ENCODE results near the gene SNRPB. TPM values are rescaled to one million over a fixed set of nuclear protein-coding genes. Genes with fewer than 3 reads are reported as not detected.

Gene SNRPB
- polyA plus RNA-seq, 2 of the 4 experiments (the other 2 are of a cell fraction) = 557 to 676 TPM

- Histone ChIP-seq H3K4me2 (no peak overlapping the region), H3K9me3 (no peaks in the 10 kb centered on the region), H3K27ac (no peak overlapping the region), H3K4me1 (no peaks in the 10 kb centered on the region), H3K4me3 (no peak overlapping the region)
- ChIA-PET POLR2A (no interaction called here), CTCF (no interaction called here)
- no peak for DNase-seq (ENCODE audit: low read depth in 1 of 2, low spot score in 1 of 2)
- 97% methylated on average over 12 of the region's 12 CpGs for WGBS (ENCODE audit: missing lambda C conversion rate)
- no peak for ATAC-seq
- no peak for FAIRE-seq
- TF ChIP-seq JUNB (IDR thresholded peaks at IDR 0.05) (no peak), ZSCAN20 (CRISPR knock-in tag; IDR thresholded peaks at IDR 0.05) (no peak), SREBF2 (IDR thresholded peaks at IDR 0.05) (no peak), CBX8 (IDR thresholded peaks at IDR 0.05) (no peak), TP53 (CRISPR knock-in tag; IDR thresholded peaks at IDR 0.05) (no peak), PBX3 (IDR thresholded peaks at IDR 0.05) (no peak), ZNF302 (CRISPR knock-in tag; IDR thresholded peaks at IDR 0.05) (no peak), RNF2 (IDR thresholded peaks at IDR 0.05; ENCODE audit: borderline replicate concordance, low read depth) (no peak), RFX5 (IDR thresholded peaks at IDR 0.05) (no peak), E2F6 (IDR thresholded peaks at IDR 0.05; ENCODE audit: borderline replicate concordance, low read depth) (no peak), HOXB5 (CRISPR knock-in tag; IDR thresholded peaks at IDR 0.05) (no peak), POLR2AphosphoS2 (conservative IDR thresholded peaks at IDR 0.05; ENCODE audit: low read length) (no peak), RCOR1 (IDR thresholded peaks at IDR 0.05; ENCODE audit: low read depth, low read length) (no peak)
- TF ChIP-seq, protein P1, sequence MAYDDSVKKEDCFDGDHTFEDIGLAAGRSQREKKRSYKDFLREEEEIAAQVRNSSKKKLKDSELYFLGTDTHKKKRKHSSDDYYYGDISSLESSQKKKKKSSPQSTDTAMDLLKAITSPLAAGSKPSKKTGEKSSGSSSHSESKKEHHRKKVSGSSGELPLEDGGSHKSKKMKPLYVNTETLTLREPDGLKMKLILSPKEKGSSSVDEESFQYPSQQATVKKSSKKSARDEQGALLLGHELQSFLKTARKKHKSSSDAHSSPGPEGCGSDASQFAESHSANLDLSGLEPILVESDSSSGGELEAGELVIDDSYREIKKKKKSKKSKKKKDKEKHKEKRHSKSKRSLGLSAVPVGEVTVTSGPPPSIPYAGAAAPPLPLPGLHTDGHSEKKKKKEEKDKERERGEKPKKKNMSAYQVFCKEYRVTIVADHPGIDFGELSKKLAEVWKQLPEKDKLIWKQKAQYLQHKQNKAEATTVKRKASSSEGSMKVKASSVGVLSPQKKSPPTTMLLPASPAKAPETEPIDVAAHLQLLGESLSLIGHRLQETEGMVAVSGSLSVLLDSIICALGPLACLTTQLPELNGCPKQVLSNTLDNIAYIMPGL (CRISPR knock-in tag; IDR thresholded peaks at IDR 0.05; ENCODE audit: borderline replicate concordance) = no peak
Measured at GRCh38 chr20:2483504-2483903, 12.9 kb upstream of the SNRPB start.

- 97% methylated on average over 2 of the region's 2 CpGs for WGBS (ENCODE audit: missing lambda C conversion rate)
- Histone ChIP-seq H3K4me1 (no peaks in the 10 kb centered on the region), H3K9me3 (no peaks in the 10 kb centered on the region), H3K4me2 (no peak overlapping the region), H3K27ac (no peak overlapping the region), H3K4me3 (no peak overlapping the region)
- FAIRE-seq = no peak
- ChIA-PET POLR2A (interaction anchor here (2.6 kb wide), 1 partner anchor 10 kb away, joined by 12 read pairs; the partner anchor contains the start of gene SNRPB), CTCF (interaction anchor here (1.2 to 2.0 kb wide), 3 partner anchors 9 to 20 kb away, joined by 3 to 5 read pairs (median 4); partner anchors contain the start of gene SNRPB)
- no peak for DNase-seq (ENCODE audit: low read depth in 1 of 2, low spot score in 1 of 2)
- no peak for ATAC-seq
- TF ChIP-seq PHF8 (IDR thresholded peaks at IDR 0.05; ENCODE audit: borderline replicate concordance, low read depth) = no peak
- no peak for TF ChIP-seq FOSB (CRISPR knock-in tag; IDR thresholded peaks at IDR 0.05)
- no peak for TF ChIP-seq CBX2 (IDR thresholded peaks at IDR 0.05; ENCODE audit: borderline replicate concordance, low read depth)
- TF ChIP-seq USF2 (IDR thresholded peaks at IDR 0.05) = no peak
- TF ChIP-seq ZFP36 (IDR thresholded peaks at IDR 0.05; ENCODE audit: borderline replicate concordance, partially characterized antibody) = no peak
- TF ChIP-seq, protein P2, sequence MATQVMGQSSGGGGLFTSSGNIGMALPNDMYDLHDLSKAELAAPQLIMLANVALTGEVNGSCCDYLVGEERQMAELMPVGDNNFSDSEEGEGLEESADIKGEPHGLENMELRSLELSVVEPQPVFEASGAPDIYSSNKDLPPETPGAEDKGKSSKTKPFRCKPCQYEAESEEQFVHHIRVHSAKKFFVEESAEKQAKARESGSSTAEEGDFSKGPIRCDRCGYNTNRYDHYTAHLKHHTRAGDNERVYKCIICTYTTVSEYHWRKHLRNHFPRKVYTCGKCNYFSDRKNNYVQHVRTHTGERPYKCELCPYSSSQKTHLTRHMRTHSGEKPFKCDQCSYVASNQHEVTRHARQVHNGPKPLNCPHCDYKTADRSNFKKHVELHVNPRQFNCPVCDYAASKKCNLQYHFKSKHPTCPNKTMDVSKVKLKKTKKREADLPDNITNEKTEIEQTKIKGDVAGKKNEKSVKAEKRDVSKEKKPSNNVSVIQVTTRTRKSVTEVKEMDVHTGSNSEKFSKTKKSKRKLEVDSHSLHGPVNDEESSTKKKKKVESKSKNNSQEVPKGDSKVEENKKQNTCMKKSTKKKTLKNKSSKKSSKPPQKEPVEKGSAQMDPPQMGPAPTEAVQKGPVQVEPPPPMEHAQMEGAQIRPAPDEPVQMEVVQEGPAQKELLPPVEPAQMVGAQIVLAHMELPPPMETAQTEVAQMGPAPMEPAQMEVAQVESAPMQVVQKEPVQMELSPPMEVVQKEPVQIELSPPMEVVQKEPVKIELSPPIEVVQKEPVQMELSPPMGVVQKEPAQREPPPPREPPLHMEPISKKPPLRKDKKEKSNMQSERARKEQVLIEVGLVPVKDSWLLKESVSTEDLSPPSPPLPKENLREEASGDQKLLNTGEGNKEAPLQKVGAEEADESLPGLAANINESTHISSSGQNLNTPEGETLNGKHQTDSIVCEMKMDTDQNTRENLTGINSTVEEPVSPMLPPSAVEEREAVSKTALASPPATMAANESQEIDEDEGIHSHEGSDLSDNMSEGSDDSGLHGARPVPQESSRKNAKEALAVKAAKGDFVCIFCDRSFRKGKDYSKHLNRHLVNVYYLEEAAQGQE (IDR thresholded peaks at IDR 0.05) = no peak
Measured at GRCh38 chr20:2480381-2480780, 9.8 kb upstream of the SNRPB start.

Data from A549 (cell line).